GM19468 (cell line): ENCODE results near the gene NFATC2.
"Not testable (repeated sequence)": the region's sequence is repeated elsewhere in the genome, so short reads cannot be mapped to it uniquely, and the experiment has no call there.

Experiments used
- ATAC-seq: cut with Tn5 transposase; IDR thresholded peaks from one replicate; pipeline ENCODE4 v1.9.1; 2021; ENCODE audit warnings: mild to moderate bottlenecking, moderate library complexity, moderate number of reproducible peaks; ENCODE audit not compliant: unreplicated experiment; ENCODE audit errors: extremely low read depth

The NFATC2 gene

DNA sequence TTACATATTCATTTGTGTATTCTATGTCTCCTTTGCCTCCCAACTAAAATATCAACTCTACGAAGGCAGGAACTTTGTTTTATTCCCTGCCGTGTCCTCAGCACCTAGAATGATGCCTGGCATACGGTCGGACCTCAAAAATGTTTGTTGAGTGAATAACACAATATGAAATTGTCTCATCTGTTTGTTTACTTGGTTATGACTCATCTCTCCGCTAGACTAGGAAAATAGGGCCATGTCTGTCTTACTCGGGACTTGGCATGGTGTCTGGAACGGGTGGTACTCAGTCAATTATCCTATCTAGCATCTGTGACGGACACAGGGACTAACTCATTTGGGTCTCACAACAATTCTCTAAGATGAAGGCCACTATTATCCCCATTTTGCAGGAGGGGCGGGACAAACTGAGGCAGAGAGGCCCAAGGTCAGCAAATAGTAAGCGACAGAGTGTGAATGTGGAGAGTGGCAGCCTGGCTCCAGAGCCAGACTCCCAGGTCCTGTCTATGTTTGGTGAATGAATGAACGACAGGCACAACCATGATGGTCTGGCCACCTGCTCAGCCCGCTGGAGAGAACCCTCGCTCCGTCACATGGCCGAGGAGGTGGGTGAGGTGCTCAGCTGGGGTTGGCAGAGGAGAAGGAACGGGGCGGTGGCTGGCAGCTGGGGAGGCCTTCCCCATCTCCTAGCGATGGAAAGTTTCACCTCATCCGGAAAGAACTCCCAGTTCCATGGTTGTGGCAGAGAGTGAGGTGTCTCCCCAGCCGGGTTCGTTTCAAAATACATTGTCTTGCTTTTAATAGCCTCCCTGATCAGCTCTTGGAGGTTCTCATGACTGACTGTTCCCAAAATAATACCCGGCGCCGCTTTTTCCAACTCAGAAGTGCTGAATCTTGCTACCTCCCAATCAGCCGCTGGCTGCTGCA, 27.6 kb upstream of the NFATC2 start:
- ATAC-seq = no peak

DNA sequence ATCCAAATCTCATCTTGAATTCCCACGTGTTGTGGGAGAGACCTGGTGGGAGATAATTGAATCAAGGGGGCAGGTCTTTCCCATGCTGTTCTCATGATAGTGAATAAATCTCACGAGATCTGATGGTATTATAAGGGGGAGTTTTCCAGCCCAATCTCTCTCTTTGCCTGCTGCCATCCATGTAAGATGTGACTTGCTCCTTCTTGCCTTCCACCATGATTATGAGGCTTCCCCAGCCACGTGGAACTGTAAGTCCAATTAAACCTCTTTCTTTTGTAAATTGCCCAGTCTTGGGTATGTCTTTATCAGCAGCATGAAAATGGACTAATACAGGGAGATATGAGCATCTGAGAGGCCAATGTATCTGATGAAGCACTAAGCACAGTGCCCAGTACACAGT, 26.0 kb upstream of the NFATC2 start:
- not testable (repeated sequence) for ATAC-seq

DNA sequence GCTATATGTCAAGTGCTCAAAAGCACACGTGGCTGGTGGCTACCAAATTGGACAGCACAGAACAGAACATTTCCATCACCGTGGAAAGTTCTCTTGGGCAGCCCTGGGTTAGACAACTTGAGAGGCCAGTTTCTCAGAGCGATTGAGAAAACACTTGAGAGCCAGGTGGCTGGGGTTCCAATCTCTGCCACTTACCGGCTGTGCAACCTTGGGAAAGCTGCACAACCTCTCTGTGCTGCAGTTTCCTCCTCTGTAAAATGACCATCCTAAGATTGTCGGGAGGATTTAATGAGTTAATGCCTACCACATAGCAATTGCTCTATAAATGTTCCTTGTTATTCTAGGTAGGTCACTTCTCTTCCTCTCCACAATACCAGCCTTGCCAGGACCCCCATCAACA, 25.1 kb upstream of the NFATC2 start:
- ATAC-seq = no peak

DNA sequence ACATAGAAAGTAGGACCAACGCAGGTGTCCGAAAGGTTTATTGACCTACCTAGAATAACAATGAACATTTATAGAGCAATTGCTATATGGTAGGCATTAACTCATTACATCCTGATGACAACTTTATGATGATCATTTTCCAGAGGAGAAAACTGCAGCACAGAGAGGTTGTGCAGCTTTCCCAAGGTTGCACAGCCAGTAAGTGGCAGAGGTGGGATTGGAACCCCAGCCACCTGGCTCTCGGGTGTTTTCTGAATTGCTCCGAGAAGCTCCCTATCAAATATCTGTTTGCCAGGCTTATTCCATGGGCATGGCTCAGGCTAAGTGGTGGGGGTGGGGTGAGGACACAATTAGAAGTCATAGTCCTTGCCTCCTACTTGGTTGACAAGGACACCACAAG, 24.1 kb upstream of the NFATC2 start:
- ATAC-seq = no peak

DNA sequence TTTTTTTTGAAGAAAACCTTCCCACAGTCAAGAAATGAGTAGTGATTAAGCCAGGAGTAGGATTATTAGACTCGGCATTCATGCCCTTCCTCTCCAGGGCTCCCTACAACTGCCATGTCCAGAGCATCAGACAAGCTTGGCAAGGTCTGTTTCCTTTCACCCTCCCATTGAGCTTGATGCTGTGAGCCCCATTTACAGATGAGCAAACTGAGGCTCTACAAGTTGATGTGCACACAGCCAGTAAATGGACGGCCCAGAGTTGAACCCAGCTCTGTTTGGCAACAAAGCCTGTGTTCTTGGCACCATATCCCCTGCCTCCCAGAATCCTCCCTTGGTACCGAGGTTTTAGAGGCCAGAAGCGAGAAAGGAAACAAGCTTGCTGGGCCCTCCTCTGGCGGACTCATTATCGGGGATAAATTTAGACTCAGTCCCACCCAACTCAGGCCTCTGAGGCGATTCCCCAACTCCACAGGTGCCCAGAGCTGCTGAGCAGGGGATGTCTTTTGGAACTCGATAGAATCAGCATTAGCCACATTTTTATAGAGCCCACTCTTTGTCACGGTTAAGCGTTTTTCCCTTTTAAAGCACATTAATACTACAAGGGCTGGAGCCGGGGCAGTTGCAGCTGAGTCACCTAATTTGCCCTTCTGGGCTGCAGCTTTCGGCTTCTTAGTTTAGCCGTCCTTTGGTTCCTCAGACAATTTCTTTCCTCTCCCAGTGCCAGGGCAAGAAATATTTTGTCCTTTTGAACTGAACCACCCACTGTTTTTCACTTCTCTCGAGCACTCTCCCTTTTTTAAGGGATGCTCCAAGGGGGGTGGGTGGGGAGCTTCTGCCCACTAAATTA, 23.0 kb upstream of the NFATC2 start:
- no peak for ATAC-seq

DNA sequence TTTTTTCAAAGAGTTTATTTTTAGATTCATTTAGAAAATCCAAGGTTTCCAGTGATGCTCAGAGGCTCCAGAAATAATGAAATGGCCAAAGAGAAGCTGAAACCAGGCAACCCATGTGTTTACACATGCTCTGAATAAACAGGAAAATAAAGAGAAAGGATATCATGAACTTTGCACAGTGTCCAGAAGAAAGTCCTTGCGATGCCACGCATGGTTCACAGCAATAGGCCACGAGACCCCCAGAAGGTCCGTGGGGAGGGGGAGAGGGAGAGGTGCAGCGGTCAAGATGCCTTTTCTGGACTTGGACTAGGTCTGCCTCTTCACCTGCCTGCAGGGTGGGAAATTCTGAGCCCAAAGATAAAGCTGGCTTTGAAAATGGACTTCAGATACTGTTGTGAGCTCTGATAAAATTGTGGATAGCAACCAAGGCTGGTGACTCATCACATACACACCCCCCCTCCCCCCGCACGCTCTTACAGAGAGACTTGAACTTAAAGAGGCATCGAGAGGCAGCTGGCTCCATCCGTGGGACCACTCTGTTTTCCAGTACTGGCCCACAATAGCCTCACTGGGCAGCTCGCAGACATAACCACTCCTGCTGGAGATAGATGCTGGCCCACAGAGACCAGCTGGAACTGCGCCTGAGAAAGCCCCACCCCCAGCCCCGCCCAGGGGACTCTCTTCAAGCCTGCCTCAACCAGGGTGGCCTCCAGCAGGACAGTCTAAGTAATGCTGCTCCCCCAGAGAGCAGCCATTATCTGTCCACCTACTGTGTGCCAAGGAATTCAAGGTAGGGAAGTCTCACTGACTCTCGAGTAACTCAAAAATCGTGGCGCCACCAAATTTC, 21.2 kb upstream of the NFATC2 start:
- ATAC-seq = no peak

DNA sequence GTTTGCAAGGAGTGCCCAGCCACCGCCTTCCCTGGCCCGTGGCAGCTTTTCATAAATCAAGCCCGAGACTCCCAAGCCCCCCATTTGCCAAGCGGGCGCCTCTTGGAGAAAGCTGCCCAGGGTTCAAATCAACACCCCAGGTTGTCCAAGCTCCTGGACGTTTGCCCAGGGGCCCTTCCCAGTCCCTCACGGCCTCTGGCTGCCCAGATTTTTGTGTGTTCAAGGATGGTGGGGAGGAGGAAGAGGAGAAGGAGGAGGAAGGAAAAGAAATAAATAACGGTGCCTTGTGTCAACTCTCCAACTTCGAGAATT, 20.6 kb upstream of the NFATC2 start:
- ATAC-seq = no peak

DNA sequence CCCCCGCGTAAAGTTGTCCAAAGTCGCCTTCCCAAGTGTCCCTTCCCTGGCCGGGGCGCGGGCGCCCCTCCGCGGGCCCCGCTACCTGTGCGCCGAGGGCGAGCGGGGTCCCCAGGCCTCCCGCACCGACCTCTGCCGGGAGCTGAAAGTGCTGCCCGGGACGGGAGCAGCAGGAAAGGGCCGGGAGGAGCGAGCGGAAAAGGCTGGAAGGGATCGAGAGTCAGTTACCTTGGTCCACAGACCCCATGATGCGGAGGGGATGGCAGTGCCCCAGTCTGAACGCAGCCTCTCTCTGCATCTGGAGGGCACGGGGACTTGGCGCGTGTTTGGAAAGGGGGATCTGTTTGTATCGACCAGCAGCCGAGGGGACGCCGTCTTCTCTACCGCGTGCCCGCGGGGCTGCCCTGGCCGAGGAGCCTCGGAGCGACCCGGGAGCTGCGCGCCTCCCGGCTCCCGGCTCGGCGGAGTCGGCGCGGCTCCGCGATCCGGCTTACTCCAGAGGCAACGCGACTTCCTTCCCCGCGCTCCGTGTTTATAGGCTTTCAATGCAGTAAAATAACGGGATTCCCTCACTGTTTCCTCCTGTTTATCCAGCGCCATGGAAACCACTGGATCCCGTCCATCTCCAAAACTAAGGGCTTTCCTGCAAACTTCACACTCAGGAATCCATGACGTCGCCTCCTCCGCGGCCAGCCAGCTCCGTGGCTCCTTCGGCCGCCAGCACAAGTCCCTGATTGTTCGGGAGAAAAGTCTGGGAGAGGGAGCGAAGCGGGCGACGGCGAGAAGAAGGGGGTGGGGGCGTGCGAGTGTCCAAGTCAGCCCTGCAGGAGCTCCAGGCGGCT, 20.0 kb upstream of the NFATC2 start:
- ATAC-seq = no peak

DNA sequence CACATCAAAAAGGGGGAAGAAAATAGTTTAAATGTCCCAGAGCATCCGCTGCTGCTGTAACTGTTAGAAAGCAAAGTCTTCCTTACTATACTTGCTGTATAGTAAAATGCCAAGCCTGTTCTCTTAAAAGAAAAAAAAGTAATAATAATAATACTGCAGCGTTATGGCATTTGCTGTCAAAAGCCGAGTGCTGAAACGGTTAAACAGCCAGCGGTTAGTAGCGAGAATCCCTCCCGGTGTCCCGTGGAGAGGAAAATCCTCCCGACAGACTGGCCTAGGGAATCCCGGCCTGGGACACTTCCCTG, 19.5 kb upstream of the NFATC2 start:
- ATAC-seq = no peak

DNA sequence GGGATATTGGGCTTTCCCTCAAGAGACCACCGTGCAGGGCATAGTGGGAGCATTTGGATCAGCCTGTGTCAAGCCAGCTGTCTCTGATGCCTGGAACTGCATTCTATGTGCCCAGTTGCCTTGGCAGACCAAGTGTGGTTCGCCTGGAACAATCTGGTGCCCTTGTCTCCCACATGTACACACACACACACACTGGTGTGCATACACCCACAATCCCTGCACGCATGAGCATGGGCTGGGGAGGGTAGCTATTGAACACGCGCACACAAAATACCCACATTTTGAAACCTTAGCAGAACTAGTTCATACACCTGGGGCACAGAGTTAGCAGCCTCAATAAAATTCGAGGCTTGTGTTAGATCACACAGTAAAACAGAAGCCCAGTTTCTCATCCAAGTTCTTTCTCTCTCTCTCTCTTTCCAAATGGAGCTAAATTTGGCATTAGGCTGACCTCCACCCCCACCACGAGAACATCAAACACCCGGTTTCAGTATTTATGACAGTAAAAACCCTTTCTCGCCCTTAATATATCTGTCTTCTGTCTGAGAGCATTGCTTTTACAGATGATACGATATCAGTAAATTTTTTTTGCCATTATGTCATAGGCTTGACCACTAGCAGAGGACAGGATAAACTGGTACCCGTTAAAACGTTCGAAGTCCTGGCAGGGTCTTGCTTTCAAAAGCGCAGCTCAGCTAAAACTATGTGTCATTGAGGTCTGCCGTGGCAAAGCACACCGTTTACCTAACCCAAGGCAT, 18.2 kb upstream of the NFATC2 start:
- ATAC-seq = no peak

DNA sequence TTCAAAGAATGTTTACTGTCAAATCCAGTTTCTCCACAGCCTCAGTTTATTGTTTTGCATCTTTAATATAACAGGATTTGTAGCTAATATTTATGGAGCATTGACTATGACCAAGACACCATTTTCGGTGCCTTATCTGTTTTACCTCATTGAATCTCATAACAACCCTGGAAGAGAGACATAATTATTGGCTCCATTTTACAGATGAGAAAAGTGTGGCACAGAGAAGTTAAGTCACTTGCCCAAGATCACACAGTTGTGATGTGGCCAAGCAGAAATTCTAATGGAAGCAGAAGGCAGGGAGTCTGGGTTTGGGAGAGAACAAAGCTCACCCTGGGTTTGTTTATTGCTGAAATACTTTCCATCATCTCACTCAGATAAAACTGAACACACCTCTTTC, 17.5 kb upstream of the NFATC2 start:
- ATAC-seq = no peak

DNA sequence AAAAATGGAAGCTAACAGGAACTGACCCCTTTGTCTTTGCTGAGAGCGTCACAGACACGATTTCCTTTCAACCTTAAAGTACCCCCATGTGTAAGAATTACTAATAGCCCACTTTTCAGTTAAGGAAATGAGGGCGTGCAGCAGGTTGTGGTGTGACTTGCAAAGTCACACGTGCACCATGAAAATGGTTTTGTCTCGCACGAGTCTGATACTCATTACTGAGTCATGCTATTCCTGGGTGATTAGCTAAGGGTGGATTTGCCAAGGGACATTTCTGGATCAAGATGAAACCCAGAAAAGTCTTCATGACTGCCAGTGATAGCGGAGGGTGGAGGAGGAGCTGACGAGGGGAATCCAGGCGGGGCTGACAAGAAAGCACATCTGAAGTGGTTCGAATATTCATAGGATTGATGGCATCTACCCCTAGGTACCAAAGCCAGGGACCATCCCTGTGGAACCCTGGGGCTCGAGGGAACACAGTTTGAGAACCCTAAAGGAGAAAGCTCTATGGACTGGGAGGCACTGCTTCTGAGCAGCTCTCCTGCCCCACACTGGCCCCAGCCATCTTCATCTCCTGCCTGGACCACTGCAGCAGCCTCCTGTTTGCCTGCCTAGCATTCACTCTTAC, 12.1 kb upstream of the NFATC2 start:
- ATAC-seq = no peak

DNA sequence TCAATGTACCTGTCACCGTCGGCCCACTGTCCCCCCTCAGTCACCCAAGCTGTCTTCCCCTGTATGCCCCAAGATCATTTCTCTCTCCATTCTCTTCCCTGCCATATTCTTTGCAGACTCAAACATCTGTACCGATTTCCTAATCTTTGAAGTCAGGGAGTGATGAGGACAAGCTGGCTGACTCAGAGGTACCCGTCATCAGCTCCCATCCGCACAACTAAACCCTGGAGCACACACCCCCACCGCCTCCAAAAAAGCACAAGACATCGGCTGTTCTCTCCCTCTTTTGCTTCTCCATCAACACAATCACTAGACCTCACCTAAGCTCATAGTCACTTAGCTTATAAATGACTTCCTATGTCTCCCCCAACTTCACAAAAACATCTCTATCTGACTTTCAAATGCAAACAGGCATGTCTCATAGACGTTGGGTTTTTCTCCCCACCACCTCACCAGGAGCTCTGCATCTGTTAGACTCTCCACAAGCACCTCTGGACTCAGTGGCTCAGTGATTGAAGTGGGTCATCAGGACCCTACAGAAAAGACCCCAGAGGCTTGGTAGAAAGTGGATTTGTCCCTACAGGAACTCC, 11.5 kb upstream of the NFATC2 start:
- ATAC-seq = no peak

DNA sequence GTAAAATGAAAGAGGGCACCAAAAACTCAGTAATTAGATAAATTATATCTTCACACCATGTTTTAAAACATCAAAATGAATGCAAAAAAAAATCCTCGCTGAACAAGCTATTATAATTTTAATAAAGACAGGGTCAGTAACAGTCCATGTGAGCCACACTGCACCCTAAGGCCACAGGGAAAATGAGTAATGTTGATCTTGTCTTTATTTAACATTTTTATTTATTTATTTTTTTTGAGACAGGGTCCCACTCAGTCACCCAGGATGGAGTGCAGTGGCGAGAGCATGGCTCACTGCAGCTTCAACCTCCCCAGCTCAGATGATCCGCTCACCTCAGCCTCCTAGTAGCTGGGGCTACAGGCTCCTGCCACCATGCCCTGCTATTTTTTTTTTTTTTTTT, 8.7 kb upstream of the NFATC2 start:
- ATAC-seq = no peak

DNA sequence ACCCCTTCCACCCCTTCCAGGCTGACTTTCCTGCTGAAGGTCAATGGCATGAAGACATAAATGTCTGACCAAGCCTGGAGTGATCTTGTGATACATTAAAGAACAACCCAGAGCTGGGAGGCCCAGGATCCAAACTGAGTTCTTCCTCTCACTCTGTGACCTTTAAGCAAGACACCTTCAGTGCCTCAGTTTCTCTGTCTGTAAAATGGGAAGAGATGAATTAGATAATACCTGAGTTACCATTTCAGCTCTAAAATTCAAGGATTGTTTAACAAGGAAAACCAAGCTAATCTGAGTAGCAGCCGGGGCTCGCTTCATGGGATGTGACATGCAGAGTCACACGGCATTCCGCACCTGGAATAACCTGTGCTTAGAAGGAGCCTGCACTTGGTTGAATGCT, 7.0 kb upstream of the NFATC2 start:
- ATAC-seq = no peak

DNA sequence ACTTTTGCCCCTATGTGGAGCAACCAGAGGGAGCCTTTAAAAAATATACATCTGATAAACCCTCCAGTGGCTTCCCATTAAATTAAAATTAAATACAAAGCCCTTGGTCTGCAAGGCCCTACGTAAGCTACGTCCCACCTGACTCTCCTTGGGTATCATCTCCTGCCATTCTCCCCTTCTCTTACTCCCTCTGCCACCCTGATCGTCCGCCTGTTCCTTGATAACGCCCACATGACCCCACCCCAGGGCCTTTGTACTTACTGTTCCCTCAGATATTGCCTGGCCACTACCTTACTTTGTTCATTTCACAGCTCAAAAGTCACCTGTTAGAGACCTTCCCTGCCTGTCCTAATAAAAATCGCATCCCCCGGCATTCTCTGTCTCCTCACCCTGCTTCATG, 5.4 kb upstream of the NFATC2 start:
- no peak for ATAC-seq

DNA sequence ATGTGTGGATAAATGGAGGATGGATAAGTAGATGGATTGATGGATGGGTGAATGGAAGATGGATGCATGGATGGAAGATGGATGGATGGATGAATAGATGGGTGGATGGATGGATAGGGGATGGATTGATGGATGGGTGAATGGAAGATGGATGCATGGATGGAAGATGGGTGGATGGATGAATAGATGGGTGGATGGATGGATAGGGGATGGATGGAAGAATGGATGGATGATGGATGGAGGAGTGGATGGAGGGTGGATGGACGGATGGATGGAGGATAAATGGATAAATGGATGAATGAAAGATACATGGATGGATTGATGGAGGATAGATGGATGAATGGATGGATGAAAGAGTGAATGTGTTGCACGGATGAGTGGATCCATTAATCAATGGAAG, 3.0 kb upstream of the NFATC2 start:
- no peak for ATAC-seq

DNA sequence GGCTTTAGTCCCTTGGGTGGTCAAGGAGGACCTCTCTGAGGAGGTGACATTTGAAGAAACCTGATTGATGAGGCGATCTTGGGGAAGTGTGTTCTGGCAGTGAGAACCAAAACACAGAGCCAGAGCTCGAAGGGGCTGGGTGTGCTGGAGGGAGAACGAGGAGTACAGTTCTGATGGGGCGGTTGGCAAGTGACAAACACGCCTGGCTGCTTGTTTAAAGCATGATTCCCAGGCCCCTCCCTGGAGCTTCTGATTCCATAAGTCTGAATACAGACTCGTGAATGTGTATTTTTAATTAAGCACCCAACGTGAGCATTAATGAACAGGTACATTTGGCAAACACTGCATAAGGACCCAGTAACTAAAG, 886 bp upstream of the NFATC2 start:
- no peak for ATAC-seq
